GM20000 (cell line): ENCODE data around the gene INO80E.

ENCODE experiments used
- DNase-seq: peaks from one replicate; pipeline ENCODE4 v3.0.0; 2012; ENCODE audit warnings: low spot score
- CTCF ChIP-seq: IDR thresholded peaks from 2 replicates; pipeline ENCODE4 v1.5.1; 2012; ENCODE audit warnings: mild to moderate bottlenecking, control low read depth; ENCODE audit errors: extremely low read depth, missing control alignments

Gene INO80E

GRCh38 chr16:30049871-30050270 lies 53.8 kb downstream of the INO80E start:
- TF ChIP-seq CTCF = no peak
- no peak for DNase-seq

- DNase-seq = no peak
- TF ChIP-seq CTCF = no peak
Measured at GRCh38 chr16:30051518-30051917, 55.5 kb downstream of the INO80E start.

GRCh38 chr16:30052671-30053372 lies 56.8 kb downstream of the INO80E start:
- peak; percentile 93 for DNase-seq

GRCh38 chr16:30053376-30054015 lies 57.5 kb downstream of the INO80E start:
- no peak for DNase-seq
- no peak for TF ChIP-seq CTCF

More at GRCh38 chr16:30052671-30053372, 56.8 kb downstream of the INO80E start:
- TF ChIP-seq CTCF = no peak

GRCh38 chr16:30054451-30054850 lies 58.4 kb downstream of the INO80E start:
- TF ChIP-seq CTCF = no peak
- DNase-seq = no peak

- DNase-seq = peak; percentile 67
- peak; percentile 78 for TF ChIP-seq CTCF
Measured at GRCh38 chr16:30054959-30055553, 59.0 kb downstream of the INO80E start.
